GM12878 (cell line): ENCODE data around the gene MB21D2. TPM values are rescaled to one million over a fixed set of nuclear protein-coding genes. Genes with fewer than 3 reads are reported as not detected.

Experiments
- ATAC-seq: fragments of 200-7000 bp; cut with Tn5 transposase; 3 replicates; pipeline ENCODE4 v1.9.1; 2020; ENCODE audit warnings: mild to moderate bottlenecking, moderate library complexity
- BruUV-seq: library from RNA; stranded (reverse); fragments of 400-500 nt; replicated peaks from 2 replicates; lab custom pipeline; 2021; lab: Mats Ljungman, UMichigan
- CTCF ChIA-PET: fragments of 300-600 bp; sonication (Branson Sonifier 250); formaldehyde crosslinking; extraction: SDS; loops from one replicate; lab custom pipeline; 2021; ENCODE audit warnings: inconsistent platforms; lab: Yijun Ruan, JAX
- POLR2A ChIA-PET: fragments of 350-600 bp; formaldehyde crosslinking; extraction: SDS; loops from one replicate; lab custom pipeline; 2021; ENCODE audit warnings: inconsistent platforms; lab: Charles Lee
- RAD21 ChIA-PET: fragments of 300-600 bp; sonication (Branson Sonifier 250); formaldehyde crosslinking; loops from one replicate; lab custom pipeline; 2023; ENCODE audit warnings: antibody characterized with exemption; ENCODE audit not compliant: unreplicated experiment; lab: Charles Lee
- SMC1A ChIA-PET: fragments of 300-600 bp; sonication (Branson Sonifier 250); formaldehyde crosslinking; loops from one replicate; lab custom pipeline; 2023; ENCODE audit not compliant: unreplicated experiment, uncharacterized antibody; lab: Charles Lee
- DNase-seq: peaks from one replicate; pipeline ENCODE4 v3.0.0-alpha.2; 2011; ENCODE audit warnings: low read depth, low spot score
- FAIRE-seq: peaks from 3 replicates; lab custom pipeline; 2011; peaks lifted over from hg19 to GRCh38; lab: Jason Lieb, UNC
- H2AFZ ChIP-seq: 2 replicates; pipeline ENCODE4 v1.6.0; 2011; ENCODE audit warnings: low read depth, low read length, control low read depth; ENCODE audit not compliant: control insufficient read depth
- H3K27ac ChIP-seq: 2 replicates; pipeline ENCODE4 v1.5.1; 2011; ENCODE audit warnings: control low read depth; ENCODE audit not compliant: control insufficient read depth, insufficient read depth
- H3K27me3 ChIP-seq, 2 experiments: replicated peaks in 1 of 2; 2 replicates each; pipeline versions ENCODE4 v1.6.0 to v1.6.1; 2011; ENCODE audit warnings: low read length in 1 of 2; ENCODE audit not compliant: control insufficient read depth in 2 of 2, insufficient read depth in 2 of 2
- H3K36me3 ChIP-seq, 2 experiments: 2 replicates each; pipeline ENCODE4 v1.5.1; 2011; ENCODE audit warnings: low read length in 1 of 2; ENCODE audit not compliant: control insufficient read depth in 2 of 2, insufficient read depth in 2 of 2
- H3K4me1 ChIP-seq: 2 replicates; pipeline ENCODE4 v1.6.1; 2011; ENCODE audit warnings: mild to moderate bottlenecking, low read length, moderate library complexity, mixed read lengths; ENCODE audit not compliant: control insufficient read depth, insufficient read depth
- H3K4me2 ChIP-seq: 2 replicates; pipeline ENCODE4 v1.6.0; 2011; ENCODE audit warnings: control low read depth; ENCODE audit not compliant: control insufficient read depth, insufficient read depth
- H3K4me3 ChIP-seq: fragments of 200-600 bp; sonication (generic); 2 replicates; pipeline ENCODE4 v1.5.1; 2016
- H3K79me2 ChIP-seq: 2 replicates; pipeline ENCODE4 v1.6.0; 2011; ENCODE audit warnings: low read length; ENCODE audit not compliant: control insufficient read depth, insufficient read depth
- H3K9ac ChIP-seq: 2 replicates; pipeline ENCODE4 v1.8.0; 2011; ENCODE audit warnings: low read length, control low read depth, mixed read lengths; ENCODE audit not compliant: control insufficient read depth, insufficient read depth
- H3K9me3 ChIP-seq: replicated peaks from 3 replicates; pipeline ENCODE4 v1.5.1; 2011; ENCODE audit warnings: mild to moderate bottlenecking, low read length; ENCODE audit not compliant: control insufficient read depth, insufficient read depth
- H4K20me1 ChIP-seq: 2 replicates; pipeline ENCODE4 v1.6.0; 2011; ENCODE audit not compliant: control insufficient read depth, insufficient read depth
- ATF2 ChIP-seq: IDR thresholded peaks from 2 replicates; pipeline ENCODE4 v1.6.1; 2012; ENCODE audit warnings: low read length, inconsistent platforms
- BHLHE40 ChIP-seq, 2 experiments: fragments of 450-650 bp in 1 of 2; IDR thresholded peaks; 2 replicates each; pipeline ENCODE4 v1.6.1; 2011 to 2017; ENCODE audit warnings: low read depth in 2 of 2, borderline replicate concordance in 1 of 2, improper control_type of control experiment in 1 of 2, low read length in 1 of 2, mild to moderate bottlenecking in 1 of 2
- BMI1 ChIP-seq: fragments of 450-650 bp; IDR thresholded peaks from 2 replicates; pipeline ENCODE4 v1.6.1; 2016; ENCODE audit warnings: mild to moderate bottlenecking, moderate library complexity, borderline replicate concordance
- DPF2 ChIP-seq: fragments of 450-650 bp; IDR thresholded peaks from 2 replicates; pipeline ENCODE4 v1.6.1; 2017; ENCODE audit warnings: mild to moderate bottlenecking
- EP300 ChIP-seq, 2 experiments: fragments of 150-350 bp in 1 of 2; IDR thresholded peaks; 2 replicates each; pipeline ENCODE4 v1.6.1; 2011 to 2012; ENCODE audit warnings: low read depth in 2 of 2, low read length in 2 of 2, borderline replicate concordance in 1 of 2, improper control_type of control experiment in 1 of 2, inconsistent platforms in 1 of 2; ENCODE audit not compliant: control insufficient read depth in 1 of 2
- HDAC6 ChIP-seq: fragments of 200-600 bp; sonication (generic); IDR thresholded peaks from one replicate; pipeline ENCODE4 v1.8.0; 2017; ENCODE audit warnings: antibody characterized with exemption; ENCODE audit not compliant: unreplicated experiment
- IKZF1 ChIP-seq: fragments of 450-650 bp; conservative IDR thresholded peaks from 2 replicates; pipeline ENCODE4 v1.6.1; 2017; ENCODE audit warnings: antibody characterized with exemption, mild to moderate bottlenecking
- NR2C1 ChIP-seq: fragments of 450-650 bp; IDR thresholded peaks from 2 replicates; pipeline ENCODE4 v1.6.1; 2017; ENCODE audit warnings: antibody characterized with exemption, mild to moderate bottlenecking, moderate library complexity
- RAD21 ChIP-seq: IDR thresholded peaks from 2 replicates; pipeline ENCODE4 v1.6.1; 2011; ENCODE audit warnings: mild to moderate bottlenecking, low read depth, low read length, moderate library complexity; ENCODE audit not compliant: insufficient read depth
- RELA ChIP-seq: fragments of 450-650 bp; IDR thresholded peaks from 2 replicates; pipeline ENCODE4 v1.8.0; 2014; ENCODE audit warnings: borderline replicate concordance; ENCODE audit not compliant: partially characterized antibody
- SMC3 ChIP-seq: IDR thresholded peaks from 2 replicates; pipeline ENCODE4 v1.6.1; 2011; ENCODE audit warnings: low read length, improper control_type of control experiment, borderline replicate concordance
- SREBF1 ChIP-seq: IDR thresholded peaks from 2 replicates; pipeline ENCODE4 v1.6.1; 2012; ENCODE audit warnings: mild to moderate bottlenecking, low read length
- SREBF2 ChIP-seq: IDR thresholded peaks from 2 replicates; pipeline ENCODE4 v1.6.1; 2012; ENCODE audit warnings: mild to moderate bottlenecking, low read length
- USF2 ChIP-seq: IDR thresholded peaks from 2 replicates; pipeline ENCODE4 v1.6.1; 2011; ENCODE audit warnings: low read depth, low read length, improper control_type of control experiment, borderline replicate concordance
- ZNF24 ChIP-seq: fragments of 450-650 bp; IDR thresholded peaks from 2 replicates; pipeline ENCODE4 v1.6.1; 2017; ENCODE audit warnings: antibody characterized with exemption, mild to moderate bottlenecking
- WGBS: methylation state at CpG from one replicate; pipeline ENCODE4 v1.1.6; 2016; ENCODE audit warnings: low lambda C conversion rate; ENCODE audit not compliant: insufficient replicate concordance, insufficient coverage; ENCODE audit errors: missing lambda C conversion rate; 5-methylcytosine and 5-hydroxymethylcytosine counted together
- in situ Hi-C: fragments of 300-500 bp; cut with MboI; formaldehyde crosslinking; loops from 9 replicates; pipeline ENCODE4 v1.14.3; 2018; ENCODE audit warnings: mixed read lengths
- intact Hi-C: fragments of 100-400 bp; cut with micrococcal nuclease; formaldehyde crosslinking; loops from one replicate; pipeline ENCODE4 v1.14.2; 2022; ENCODE audit not compliant: unreplicated experiment
- polyA plus RNA-seq, 11 experiments: library from polyadenylated mRNA; depleted of rRNA in 4 of 11; unstranded in 6 of 11; stranded (reverse) in 5 of 11; fragments of >200 nt; fragmentation: Nextera tagmentation in 4 of 11; fragmentation: Illumina TruSeq in 1 of 11; extraction: Ambion mirVana in 4 of 11; extraction: Trizol in 1 of 11; gene quantifications; 1 replicate in 1 of 11; 2 replicates in 10 of 11; pipeline versions ENCODE4 v1.2.1 to v1.2.3, GENCODE V29; 2011 to 2016; ENCODE audit warnings: inconsistent platforms in 2 of 11, missing spikeins in 2 of 11, low read depth in 1 of 11
- total RNA-seq, 4 experiments: library from RNA; depleted of rRNA in 3 of 4; stranded (reverse); fragments of >200 nt in 3 of 4; fragmentation: Illumina TruSeq in 1 of 4; extraction: Trizol in 1 of 4; gene quantifications; 2 replicates each; pipeline versions ENCODE4 v1.2.1 to v1.2.3, GENCODE V29; 2013 to 2021
- TF ChIP-seq, protein P1 (sequence below), 3 experiments: IDR thresholded peaks in 2 of 3; conservative IDR thresholded peaks in 1 of 3; 2 replicates each; pipeline ENCODE4 v1.5.1; 2011; ENCODE audit warnings: low read depth in 3 of 3, low read length in 3 of 3, mild to moderate bottlenecking in 3 of 3, control low read depth in 2 of 3, moderate library complexity in 2 of 3, inconsistent platforms in 1 of 3, mixed read lengths in 1 of 3; ENCODE audit not compliant: control insufficient read depth in 2 of 3, insufficient read depth in 1 of 3; ENCODE audit errors: extremely low read depth in 1 of 3
- TF ChIP-seq, protein P2 (sequence below): fragments of 450-650 bp; IDR thresholded peaks from 2 replicates; pipeline ENCODE4 v1.6.1; 2017; ENCODE audit warnings: mild to moderate bottlenecking, low read depth, inconsistent platforms; ENCODE audit not compliant: poor library complexity, severe bottlenecking

The MB21D2 gene
- total and polyA plus RNA-seq, 10 of the 15 experiments (the other 5 are each of a cell fraction or from before 2014, with no cell fraction given): 7.9 to 21.2 (median 15.3) TPM

- peak; percentile 63 for ATAC-seq
- RAD21 ChIA-PET: interaction anchor here (0.5 to 14.6 kb wide), 27 partner anchors 9 to 755 kb away, joined by 3 to 425 read pairs (median 4); partner anchors contain the start of gene MB21D2
- no TSS peak for BruUV-seq
- Histone ChIP-seq H3K9ac (no peak overlapping the region), H3K27me3 (no peaks in the 10 kb centered on the region), H3K79me2 (peaks cover 8% of the 10 kb centered on the region), H3K9me3 (no peaks in the 10 kb centered on the region), H3K36me3 (no peaks in the 10 kb centered on the region; a peak in 2 of 4 replicates), H2AFZ (no peak overlapping the region), H3K27ac (peak overlapping the region; percentile 68), H3K4me1 (peaks cover 34% of the 10 kb centered on the region), H3K4me2 (peak overlapping the region; percentile 14; the same call in 1 of the 2 replicates), H3K4me3 (no peak overlapping the region), H4K20me1 (no peaks in the 10 kb centered on the region)
- CTCF ChIA-PET: interaction anchor here (0.6 to 13.7 kb wide), 40 partner anchors 10 to 313 kb away, joined by 3 to 440 read pairs (median 6); partner anchors contain the start of gene MB21D2
- FAIRE-seq: no peak
- no peak for DNase-seq
- in situ Hi-C loops (loop anchor here (5.0 kb wide), 2 partner anchors 95 to 225 kb away; no protein-coding TSS in a partner anchor), intact Hi-C loops (loop anchor here (5.0 to 10.0 kb wide), 3 partner anchors 35 to 645 kb away; no protein-coding TSS in a partner anchor)
- SMC1A ChIA-PET: interaction anchor here (0.6 to 17.1 kb wide), 40 partner anchors 9 to 757 kb away, joined by 3 to 472 read pairs (median 7); partner anchors contain the start of gene MB21D2
- POLR2A ChIA-PET: interaction anchor here (0.6 to 6.0 kb wide), 9 partner anchors 10 to 225 kb away, joined by 3 to 58 read pairs (median 7); partner anchors contain the start of gene MB21D2
- WGBS: 0% methylated on average over 1 of the region's 1 CpG
- TF ChIP-seq SMC3 (peak; percentile 11; the same call in 1 of the 2 replicates), RELA (no peak), EP300 (IDR thresholded peaks at IDR 0.05; ENCODE audit: borderline replicate concordance in 1 of 2, control insufficient read depth in 1 of 2, low read depth in 2 of 2, low read length in 2 of 2) (0 out of 4 replicates have a peak, but pooled peaks of 1 of the 2 experiments have one; percentile 20), ZNF24 (no peak), NR2C1 (no peak), ATF2 (peak; percentile 38; the same call in 1 of the 2 replicates), USF2 (no peak), BHLHE40 (IDR thresholded peaks at IDR 0.05; ENCODE audit: borderline replicate concordance in 1 of 2, low read depth in 2 of 2, low read length in 1 of 2) (peak; percentile 24 to 30; a peak in 1 of 4 replicates), DPF2 (no peak), SREBF1 (no peak), BMI1 (no peak), SREBF2 (no peak), RAD21 (0 out of 2 replicates have a peak, but pooled peaks have one; percentile 23), HDAC6 (no peak), IKZF1 (peak; percentile 36)
- TF ChIP-seq, protein P1, sequence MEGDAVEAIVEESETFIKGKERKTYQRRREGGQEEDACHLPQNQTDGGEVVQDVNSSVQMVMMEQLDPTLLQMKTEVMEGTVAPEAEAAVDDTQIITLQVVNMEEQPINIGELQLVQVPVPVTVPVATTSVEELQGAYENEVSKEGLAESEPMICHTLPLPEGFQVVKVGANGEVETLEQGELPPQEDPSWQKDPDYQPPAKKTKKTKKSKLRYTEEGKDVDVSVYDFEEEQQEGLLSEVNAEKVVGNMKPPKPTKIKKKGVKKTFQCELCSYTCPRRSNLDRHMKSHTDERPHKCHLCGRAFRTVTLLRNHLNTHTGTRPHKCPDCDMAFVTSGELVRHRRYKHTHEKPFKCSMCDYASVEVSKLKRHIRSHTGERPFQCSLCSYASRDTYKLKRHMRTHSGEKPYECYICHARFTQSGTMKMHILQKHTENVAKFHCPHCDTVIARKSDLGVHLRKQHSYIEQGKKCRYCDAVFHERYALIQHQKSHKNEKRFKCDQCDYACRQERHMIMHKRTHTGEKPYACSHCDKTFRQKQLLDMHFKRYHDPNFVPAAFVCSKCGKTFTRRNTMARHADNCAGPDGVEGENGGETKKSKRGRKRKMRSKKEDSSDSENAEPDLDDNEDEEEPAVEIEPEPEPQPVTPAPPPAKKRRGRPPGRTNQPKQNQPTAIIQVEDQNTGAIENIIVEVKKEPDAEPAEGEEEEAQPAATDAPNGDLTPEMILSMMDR (IDR thresholded peaks at IDR 0.05 in 2 of 3, conservative IDR thresholded peaks at IDR 0.05 in 1 of 3; ENCODE audit: control insufficient read depth in 2 of 3, extremely low read depth in 1 of 3, insufficient read depth in 1 of 3, low read depth in 3 of 3, low read length in 3 of 3): no peak
- TF ChIP-seq, protein P2, sequence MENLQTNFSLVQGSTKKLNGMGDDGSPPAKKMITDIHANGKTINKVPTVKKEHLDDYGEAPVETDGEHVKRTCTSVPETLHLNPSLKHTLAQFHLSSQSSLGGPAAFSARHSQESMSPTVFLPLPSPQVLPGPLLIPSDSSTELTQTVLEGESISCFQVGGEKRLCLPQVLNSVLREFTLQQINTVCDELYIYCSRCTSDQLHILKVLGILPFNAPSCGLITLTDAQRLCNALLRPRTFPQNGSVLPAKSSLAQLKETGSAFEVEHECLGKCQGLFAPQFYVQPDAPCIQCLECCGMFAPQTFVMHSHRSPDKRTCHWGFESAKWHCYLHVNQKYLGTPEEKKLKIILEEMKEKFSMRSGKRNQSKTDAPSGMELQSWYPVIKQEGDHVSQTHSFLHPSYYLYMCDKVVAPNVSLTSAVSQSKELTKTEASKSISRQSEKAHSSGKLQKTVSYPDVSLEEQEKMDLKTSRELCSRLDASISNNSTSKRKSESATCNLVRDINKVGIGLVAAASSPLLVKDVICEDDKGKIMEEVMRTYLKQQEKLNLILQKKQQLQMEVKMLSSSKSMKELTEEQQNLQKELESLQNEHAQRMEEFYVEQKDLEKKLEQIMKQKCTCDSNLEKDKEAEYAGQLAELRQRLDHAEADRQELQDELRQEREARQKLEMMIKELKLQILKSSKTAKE: peak; percentile 30
These were observed 100.6 kb downstream of the MB21D2 start for GRCh38 chr3:192817053-192817452.
